Measurements from ENCODE around the gene ARID1B.

ARID1B gene

GRCh38 chr6:156919370-156919769 lies 142.2 kb downstream of the ARID1B start:
- no peak for DNase-seq (ENCODE audit: extremely low read depth, low read depth)
- H3K4me3 ChIP-seq (replicated peaks; ENCODE audit: low read depth, low read length) = no peak overlapping the region
- TF ChIP-seq, protein P1, sequence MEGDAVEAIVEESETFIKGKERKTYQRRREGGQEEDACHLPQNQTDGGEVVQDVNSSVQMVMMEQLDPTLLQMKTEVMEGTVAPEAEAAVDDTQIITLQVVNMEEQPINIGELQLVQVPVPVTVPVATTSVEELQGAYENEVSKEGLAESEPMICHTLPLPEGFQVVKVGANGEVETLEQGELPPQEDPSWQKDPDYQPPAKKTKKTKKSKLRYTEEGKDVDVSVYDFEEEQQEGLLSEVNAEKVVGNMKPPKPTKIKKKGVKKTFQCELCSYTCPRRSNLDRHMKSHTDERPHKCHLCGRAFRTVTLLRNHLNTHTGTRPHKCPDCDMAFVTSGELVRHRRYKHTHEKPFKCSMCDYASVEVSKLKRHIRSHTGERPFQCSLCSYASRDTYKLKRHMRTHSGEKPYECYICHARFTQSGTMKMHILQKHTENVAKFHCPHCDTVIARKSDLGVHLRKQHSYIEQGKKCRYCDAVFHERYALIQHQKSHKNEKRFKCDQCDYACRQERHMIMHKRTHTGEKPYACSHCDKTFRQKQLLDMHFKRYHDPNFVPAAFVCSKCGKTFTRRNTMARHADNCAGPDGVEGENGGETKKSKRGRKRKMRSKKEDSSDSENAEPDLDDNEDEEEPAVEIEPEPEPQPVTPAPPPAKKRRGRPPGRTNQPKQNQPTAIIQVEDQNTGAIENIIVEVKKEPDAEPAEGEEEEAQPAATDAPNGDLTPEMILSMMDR (IDR thresholded peaks at IDR 0.05; ENCODE audit: low read depth, low read length, missing control alignments) = no peak

DNA sequence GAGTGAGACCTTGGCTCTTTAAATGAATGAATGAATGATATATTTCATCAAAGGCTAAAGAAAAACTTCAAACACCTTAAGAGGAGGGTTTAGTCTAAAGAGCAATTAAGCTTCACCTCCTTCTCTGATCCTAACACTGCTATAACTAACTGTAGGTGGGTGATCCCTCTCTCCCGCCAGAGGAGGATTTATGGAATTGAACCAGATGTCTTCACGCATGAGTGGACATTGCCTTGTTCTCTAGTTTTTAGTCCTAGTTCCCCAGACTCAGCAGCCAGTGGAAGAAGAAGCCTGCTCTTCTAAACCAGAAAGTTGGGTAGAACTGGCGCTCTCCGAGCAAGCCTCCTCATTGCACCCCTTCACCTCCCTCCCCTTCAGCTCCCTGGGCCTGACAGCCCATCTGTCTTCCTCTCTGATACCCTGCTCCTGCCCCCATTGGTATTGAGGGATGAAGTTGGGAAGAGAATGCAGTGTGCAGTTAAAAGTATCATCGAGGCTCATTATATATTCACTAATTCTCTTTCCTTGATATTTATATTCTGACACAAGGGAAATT lies 142.7 kb downstream of the ARID1B start:
- DNase-seq (ENCODE audit: extremely low read depth, low read depth) = no peak
- TF ChIP-seq, protein P1 (IDR thresholded peaks at IDR 0.05; ENCODE audit: low read depth, low read length, missing control alignments) = no peak
- no peak overlapping the region for H3K4me3 ChIP-seq (replicated peaks; ENCODE audit: low read depth, low read length)

- TF ChIP-seq, protein P1 (IDR thresholded peaks at IDR 0.05; ENCODE audit: low read depth, low read length, missing control alignments) = no peak
- no peak overlapping the region for H3K4me3 ChIP-seq (replicated peaks; ENCODE audit: low read depth, low read length)
- no peak for DNase-seq (ENCODE audit: extremely low read depth, low read depth)
Measured at GRCh38 chr6:156924246-156924645, 147.1 kb downstream of the ARID1B start.

GRCh38 chr6:156925026-156925425 lies 147.8 kb downstream of the ARID1B start:
- no peak for DNase-seq (ENCODE audit: extremely low read depth, low read depth)
- H3K4me3 ChIP-seq (replicated peaks; ENCODE audit: low read depth, low read length) = no peak overlapping the region
- TF ChIP-seq, protein P1 (IDR thresholded peaks at IDR 0.05; ENCODE audit: low read depth, low read length, missing control alignments) = no peak

GRCh38 chr6:156925718-156926607 lies 148.8 kb downstream of the ARID1B start:
- H3K4me3 ChIP-seq (replicated peaks; ENCODE audit: low read depth, low read length) = no peak overlapping the region
- no peak for DNase-seq (ENCODE audit: extremely low read depth, low read depth)
- TF ChIP-seq, protein P1 (IDR thresholded peaks at IDR 0.05; ENCODE audit: low read depth, low read length, missing control alignments) = no peak

DNA sequence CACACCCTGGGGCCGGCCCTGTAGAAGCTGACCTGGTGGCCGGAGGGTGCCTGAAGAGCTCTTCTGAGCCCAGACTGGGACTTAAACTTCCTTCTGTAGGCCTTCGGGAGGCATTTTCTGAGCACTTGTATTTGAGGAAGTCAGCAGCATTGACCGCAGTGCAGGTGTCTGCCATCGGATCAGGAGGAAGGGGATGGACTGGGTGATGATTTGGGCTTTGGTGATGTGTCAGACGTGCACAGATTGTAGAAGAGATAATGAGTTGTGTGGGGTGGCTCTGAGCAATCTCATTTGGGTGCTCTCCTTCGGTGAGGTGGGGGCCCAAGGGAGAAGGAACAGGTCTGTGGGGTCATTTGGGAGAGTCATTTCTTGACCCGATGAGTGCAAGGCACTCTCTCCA lies 150.9 kb downstream of the ARID1B start:
- H3K4me3 ChIP-seq (replicated peaks; ENCODE audit: low read depth, low read length) = no peak overlapping the region
- DNase-seq (ENCODE audit: extremely low read depth, low read depth) = no peak
- TF ChIP-seq, protein P1 (IDR thresholded peaks at IDR 0.05; ENCODE audit: low read depth, low read length, missing control alignments) = no peak
